Measurements from ENCODE around the gene DLGAP1. TPM values are rescaled to one million over a fixed set of nuclear protein-coding genes. Genes with fewer than 3 reads are reported as not detected.

The DLGAP1 gene
- total RNA-seq, 1 donor from 2014 or later: 13.6 TPM

DNA sequence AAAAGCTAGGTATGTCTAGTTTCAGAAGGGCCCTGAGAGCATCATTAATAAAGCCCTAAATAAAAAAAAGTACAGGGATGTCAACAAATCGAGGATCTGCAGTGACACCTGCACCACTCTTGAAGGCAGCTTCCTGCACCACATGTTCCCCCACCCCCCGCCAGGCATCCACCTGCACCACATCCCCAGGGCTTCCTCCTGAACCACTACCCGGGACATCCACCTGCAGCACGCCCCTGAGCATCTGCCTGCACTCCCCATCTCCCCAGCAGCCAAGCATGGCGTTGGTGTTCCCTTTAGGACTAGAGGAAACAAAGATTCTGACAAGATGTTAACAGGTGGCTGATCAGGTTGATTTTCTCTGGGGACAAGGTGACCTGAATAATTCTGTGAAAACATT lies 55.2 kb downstream of the DLGAP1 start:
- no peak for TF ChIP-seq CTCF (IDR thresholded peaks at IDR 0.05; ENCODE audit: partially characterized antibody, unreplicated experiment)
- H3K36me3 Mint-ChIP-seq (ENCODE audit: unreplicated experiment): no peaks in the 10 kb centered on the region
- H3K27ac Mint-ChIP-seq (ENCODE audit: unreplicated experiment): peak overlapping the region; percentile 8
- no peaks in the 10 kb centered on the region for H3K9me3 Mint-ChIP-seq (ENCODE audit: unreplicated experiment)
- H3K4me1 Mint-ChIP-seq (ENCODE audit: low read depth, unreplicated experiment): peaks cover 5% of the 10 kb centered on the region
- H3K27me3 Mint-ChIP-seq (ENCODE audit: unreplicated experiment): no peaks in the 10 kb centered on the region
- no peak for DNase-seq
- no peak overlapping the region for H3K4me3 Mint-ChIP-seq (ENCODE audit: unreplicated experiment)

DNA sequence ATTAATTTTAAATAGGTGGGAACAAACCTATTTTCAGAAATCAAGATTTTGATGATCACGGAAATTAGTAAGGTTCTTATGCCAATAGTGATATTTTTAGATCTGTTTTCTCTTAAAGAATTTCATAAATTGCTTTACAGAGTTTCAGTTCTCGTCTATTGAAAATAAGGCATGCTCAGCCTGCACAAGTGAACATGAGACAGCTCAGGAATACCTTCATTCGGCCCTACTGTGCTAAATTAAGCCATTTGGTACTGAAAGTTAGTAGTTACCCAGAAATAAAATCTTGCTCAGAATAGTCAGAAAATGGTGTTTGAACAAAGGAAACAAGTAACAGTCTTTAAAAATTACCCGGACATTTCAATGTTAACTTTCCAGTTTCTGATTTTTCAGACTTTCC lies 60.4 kb downstream of the DLGAP1 start:
- Mint-ChIP-seq H3K27ac (ENCODE audit: unreplicated experiment) (no peak overlapping the region), H3K4me1 (ENCODE audit: low read depth, unreplicated experiment) (no peaks in the 10 kb centered on the region), H3K36me3 (ENCODE audit: unreplicated experiment) (no peaks in the 10 kb centered on the region), H3K27me3 (ENCODE audit: unreplicated experiment) (peaks cover 2% of the 10 kb centered on the region), H3K9me3 (ENCODE audit: unreplicated experiment) (no peaks in the 10 kb centered on the region), H3K4me3 (ENCODE audit: unreplicated experiment) (no peak overlapping the region)
- DNase-seq: no peak
- TF ChIP-seq CTCF (IDR thresholded peaks at IDR 0.05; ENCODE audit: partially characterized antibody, unreplicated experiment): no peak

DNA sequence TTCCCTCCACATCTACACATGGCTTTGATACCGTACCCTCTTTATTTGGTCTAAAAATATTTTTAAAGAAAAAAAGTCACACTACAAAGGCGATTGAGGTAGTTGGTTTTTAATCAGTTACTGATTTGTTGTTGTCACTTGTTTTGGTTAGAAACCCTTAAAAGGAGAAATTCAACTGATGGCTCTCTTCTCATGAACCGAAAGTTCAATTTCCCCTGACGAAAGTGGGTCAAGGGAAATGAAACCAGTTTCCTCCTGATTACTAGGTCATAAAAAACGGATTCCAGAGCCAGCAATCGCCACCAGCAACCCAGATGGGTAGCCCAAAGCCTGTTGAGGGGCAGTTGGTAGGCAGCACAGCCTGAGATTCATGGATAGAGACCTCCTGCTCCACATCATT lies 63.2 kb downstream of the DLGAP1 start:
- Mint-ChIP-seq H3K27me3 (ENCODE audit: unreplicated experiment) (peaks cover 2% of the 10 kb centered on the region), H3K9me3 (ENCODE audit: unreplicated experiment) (no peaks in the 10 kb centered on the region), H3K4me3 (ENCODE audit: unreplicated experiment) (no peak overlapping the region), H3K27ac (ENCODE audit: unreplicated experiment) (no peak overlapping the region), H3K4me1 (ENCODE audit: low read depth, unreplicated experiment) (no peaks in the 10 kb centered on the region), H3K36me3 (ENCODE audit: unreplicated experiment) (no peaks in the 10 kb centered on the region)
- DNase-seq: no peak
- no peak for TF ChIP-seq CTCF (IDR thresholded peaks at IDR 0.05; ENCODE audit: partially characterized antibody, unreplicated experiment)

- DNase-seq: no peak
- H3K36me3 Mint-ChIP-seq (ENCODE audit: unreplicated experiment): no peaks in the 10 kb centered on the region
- TF ChIP-seq CTCF (IDR thresholded peaks at IDR 0.05; ENCODE audit: partially characterized antibody, unreplicated experiment): no peak
- H3K27ac Mint-ChIP-seq (ENCODE audit: unreplicated experiment): no peak overlapping the region
- peaks cover 2% of the 10 kb centered on the region for H3K27me3 Mint-ChIP-seq (ENCODE audit: unreplicated experiment)
- H3K4me3 Mint-ChIP-seq (ENCODE audit: unreplicated experiment): no peak overlapping the region
- no peaks in the 10 kb centered on the region for H3K4me1 Mint-ChIP-seq (ENCODE audit: low read depth, unreplicated experiment)
- no peaks in the 10 kb centered on the region for H3K9me3 Mint-ChIP-seq (ENCODE audit: unreplicated experiment)
These were observed 69.2 kb downstream of the DLGAP1 start for GRCh38 chr18:4385876-4386275.

DNA sequence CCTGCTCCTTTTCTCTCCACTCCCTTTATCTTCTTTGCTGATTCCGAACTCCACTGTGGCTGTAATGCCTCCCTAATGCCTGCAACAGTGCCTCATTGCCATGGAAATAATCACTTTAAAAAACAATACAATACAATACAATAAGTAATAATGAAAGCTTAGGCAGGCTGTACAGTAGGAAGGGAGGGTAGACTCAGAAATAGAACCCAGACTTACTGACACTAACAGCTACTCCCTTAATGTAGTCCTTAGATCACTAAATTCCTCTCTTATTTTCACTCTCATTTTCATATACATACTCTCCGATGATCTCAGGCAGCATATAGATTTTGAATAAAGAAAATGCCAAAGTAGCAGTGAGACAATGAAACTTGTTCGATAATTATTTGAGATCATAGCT lies 70.2 kb downstream of the DLGAP1 start:
- Mint-ChIP-seq H3K4me3 (ENCODE audit: unreplicated experiment) (no peak overlapping the region), H3K27me3 (ENCODE audit: unreplicated experiment) (no peaks in the 10 kb centered on the region), H3K27ac (ENCODE audit: unreplicated experiment) (no peak overlapping the region), H3K9me3 (ENCODE audit: unreplicated experiment) (no peaks in the 10 kb centered on the region), H3K4me1 (ENCODE audit: low read depth, unreplicated experiment) (peaks cover 2% of the 10 kb centered on the region), H3K36me3 (ENCODE audit: unreplicated experiment) (no peaks in the 10 kb centered on the region)
- TF ChIP-seq CTCF (IDR thresholded peaks at IDR 0.05; ENCODE audit: partially characterized antibody, unreplicated experiment): no peak
- DNase-seq: no peak
